GM19193 (cell line): ENCODE measurements around the gene TGFB1.

Source experiments
- POLR2A ChIP-seq: IDR thresholded peaks from 4 replicates; pipeline ENCODE4 v1.6.1; 2011; ENCODE audit not compliant: insufficient read depth, insufficient read length; ENCODE audit errors: extremely low read depth

The TGFB1 gene

GRCh38 chr19:41353466-41354342, at the start of gene TGFB1:
Gene TGFB1 (minus strand): TSS chr19:41353922. CDS start chr19:41353044, 878 bp downstream.
- peak; percentile 92 for TF ChIP-seq POLR2A

GRCh38 chr19:41402010-41402409, 48.3 kb upstream of the TGFB1 start:
- TF ChIP-seq POLR2A: no peak

GRCh38 chr19:41401483-41401882, 47.8 kb upstream of the TGFB1 start:
- TF ChIP-seq POLR2A: no peak

- TF ChIP-seq POLR2A: no peak
Observed at GRCh38 chr19:41399525-41399924, 45.8 kb upstream of the TGFB1 start.

- TF ChIP-seq POLR2A: no peak
Observed at GRCh38 chr19:41399091-41399490, 45.4 kb upstream of the TGFB1 start.

GRCh38 chr19:41398598-41398997, 44.9 kb upstream of the TGFB1 start:
- TF ChIP-seq POLR2A: no peak

GRCh38 chr19:41398050-41398418, 44.3 kb upstream of the TGFB1 start:
- TF ChIP-seq POLR2A: no peak

- TF ChIP-seq POLR2A: peak; percentile 68
Observed at GRCh38 chr19:41397086-41398049, 43.6 kb upstream of the TGFB1 start, which contains the start of the genes BCKDHA and EXOSC5. Gene BCKDHA (plus strand): TSS chr19:41397818. CDS start chr19:41397828, 10 bp downstream. Gene EXOSC5 (minus strand): TSS chr19:41397359. CDS start chr19:41397328, 31 bp downstream.

- TF ChIP-seq POLR2A: no peak
Observed at GRCh38 chr19:41395355-41395754, 41.6 kb upstream of the TGFB1 start.

GRCh38 chr19:41392775-41393174, 39.1 kb upstream of the TGFB1 start:
- no peak for TF ChIP-seq POLR2A

GRCh38 chr19:41391618-41392017, 37.9 kb upstream of the TGFB1 start:
- TF ChIP-seq POLR2A: no peak

GRCh38 chr19:41386442-41386841, 32.7 kb upstream of the TGFB1 start:
- TF ChIP-seq POLR2A: no peak

- no peak for TF ChIP-seq POLR2A
Observed at GRCh38 chr19:41384351-41384750, 30.6 kb upstream of the TGFB1 start.

- no peak for TF ChIP-seq POLR2A
Observed at GRCh38 chr19:41377977-41378709, 24.4 kb upstream of the TGFB1 start.

- TF ChIP-seq POLR2A: no peak
Observed at GRCh38 chr19:41376998-41377365, 23.3 kb upstream of the TGFB1 start.

- peak; percentile 7 for TF ChIP-seq POLR2A
Observed at GRCh38 chr19:41376241-41376997, 22.7 kb upstream of the TGFB1 start, which contains the start of gene TMEM91. Gene TMEM91 (plus strand): TSS chr19:41376533. CDS start chr19:41378310, 1,777 bp downstream.
